ENCODE results near the gene ARL13B. TPM values are rescaled to one million over a fixed set of nuclear protein-coding genes. Genes with fewer than 3 reads are reported as not detected.

ARL13B gene
- total RNA-seq, 1 experiment from 2014 or later: 16.5 TPM

DNA sequence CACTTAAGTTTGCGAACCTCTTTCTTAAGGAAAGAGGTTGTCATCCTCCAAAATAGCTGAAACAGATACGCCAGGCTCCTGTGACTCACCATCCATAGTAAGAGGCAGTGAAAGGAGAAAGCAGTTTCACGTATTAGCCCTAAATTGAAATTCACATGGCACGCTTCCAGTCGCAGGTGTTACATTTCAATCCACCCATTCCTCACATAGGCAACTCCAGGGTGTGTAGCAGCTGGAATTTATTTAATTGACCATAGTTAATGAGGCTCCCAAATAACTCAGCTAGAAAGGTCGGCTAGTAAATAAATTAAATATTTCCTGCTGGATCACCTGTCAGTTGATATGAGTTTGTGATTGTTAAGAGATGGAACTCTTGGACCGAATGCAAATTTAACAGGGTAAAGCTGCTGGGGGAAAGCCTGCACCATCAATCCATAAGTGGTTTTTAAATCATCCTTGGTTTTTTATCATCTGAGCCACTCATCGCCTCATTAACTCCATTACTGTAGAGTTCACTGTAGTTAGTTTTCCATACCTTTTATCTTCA, 102.5 kb downstream of the ARL13B start:
- Histone ChIP-seq H3K9me2 (replicated peaks; ENCODE audit: insufficient read depth, low read length) (no peaks in the 10 kb centered on the region; the same call in 1 of the 2 replicates), H3K27ac (ENCODE audit: low read length) (no peak overlapping the region)
- no peak for DNase-seq

DNA sequence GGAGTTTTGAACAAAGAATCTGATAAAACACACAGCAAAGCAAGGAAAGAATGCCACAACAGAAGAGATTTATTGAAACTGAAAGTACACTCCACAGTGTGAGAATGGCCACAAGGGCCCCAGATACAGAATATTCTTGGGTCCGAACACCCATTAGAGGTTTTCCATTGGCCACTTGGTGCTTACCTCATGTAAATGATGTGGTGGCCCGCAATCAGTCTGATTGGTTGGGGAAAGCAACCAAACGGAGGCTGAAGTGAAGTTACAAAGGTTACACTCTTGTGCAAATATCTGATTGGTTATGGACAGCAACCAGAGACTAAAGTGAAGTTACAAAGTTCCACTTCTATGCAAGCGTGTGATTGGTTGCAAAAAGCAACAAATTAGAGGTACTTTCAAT, 103.3 kb downstream of the ARL13B start:
- Histone ChIP-seq H3K4me3 (ENCODE audit: low read length) (no peak overlapping the region), H3K4me1 (ENCODE audit: low read length) (0 out of 2 replicates have a peak, but pooled peaks cover 7% of the 10 kb centered on the region), H4K20me1 (ENCODE audit: insufficient read depth, low read depth, low read length) (no peaks in the 10 kb centered on the region), H3K36me3 (ENCODE audit: insufficient read depth, low read length) (peaks cover 14% of the 10 kb centered on the region; the same call in 1 of the 2 replicates), H3K9me3 (ENCODE audit: low read length) (no peaks in the 10 kb centered on the region), H3K9ac (ENCODE audit: low read length) (no peak overlapping the region), H2AFZ (ENCODE audit: low read length) (no peak overlapping the region), H3K27me3 (ENCODE audit: low read length) (no peaks in the 10 kb centered on the region), H3K4me2 (ENCODE audit: low read depth, low read length, poor library complexity, severe bottlenecking) (no peak overlapping the region), H3K27ac (ENCODE audit: low read length) (no peak overlapping the region), H3K79me2 (ENCODE audit: low read length) (peaks cover 59% of the 10 kb centered on the region), H3K9me2 (replicated peaks; ENCODE audit: insufficient read depth, low read length) (no peaks in the 10 kb centered on the region; the same call in 1 of the 2 replicates)
- DNase-seq: no peak

More for the DNA sequence above, 102.5 kb downstream of the ARL13B start:
- H2AFZ ChIP-seq (ENCODE audit: low read length): no peak overlapping the region
- peaks cover 14% of the 10 kb centered on the region; the same call in 1 of the 2 replicates for H3K36me3 ChIP-seq (ENCODE audit: insufficient read depth, low read length)
- H3K4me3 ChIP-seq (ENCODE audit: low read length): no peak overlapping the region
- H3K4me1 ChIP-seq (ENCODE audit: low read length): 0 out of 2 replicates have a peak, but pooled peaks cover 7% of the 10 kb centered on the region
- no peaks in the 10 kb centered on the region for H3K9me3 ChIP-seq (ENCODE audit: low read length)
- no peak overlapping the region for H3K4me2 ChIP-seq (ENCODE audit: low read depth, low read length, poor library complexity, severe bottlenecking)
- no peak overlapping the region for H3K9ac ChIP-seq (ENCODE audit: low read length)
- no peaks in the 10 kb centered on the region for H4K20me1 ChIP-seq (ENCODE audit: insufficient read depth, low read depth, low read length)
- no peaks in the 10 kb centered on the region for H3K27me3 ChIP-seq (ENCODE audit: low read length)
- H3K79me2 ChIP-seq (ENCODE audit: low read length): peaks cover 57% of the 10 kb centered on the region

DNA sequence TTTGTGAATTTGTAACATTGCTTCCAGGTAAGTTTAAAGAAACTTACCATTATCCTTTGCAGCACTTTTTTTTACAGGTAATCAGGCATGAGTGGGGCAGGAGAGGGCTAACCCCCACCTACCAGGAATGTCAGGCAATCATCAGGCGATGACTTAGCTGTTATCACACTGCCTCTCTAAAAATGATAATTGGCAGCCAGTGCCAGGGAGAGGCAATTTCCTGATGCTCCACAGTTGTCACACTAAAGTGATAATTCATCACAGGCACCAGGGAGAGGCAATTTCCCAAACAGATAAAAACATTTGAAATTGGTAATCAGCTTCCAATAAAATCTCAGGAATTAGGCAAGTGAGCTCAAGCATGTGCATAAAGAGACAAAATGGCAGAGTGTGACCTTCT, 109.2 kb downstream of the ARL13B start:
- no peak for DNase-seq
- Histone ChIP-seq H3K4me2 (ENCODE audit: low read depth, low read length, poor library complexity, severe bottlenecking) (no peak overlapping the region), H3K27me3 (ENCODE audit: low read length) (no peaks in the 10 kb centered on the region), H3K27ac (ENCODE audit: low read length) (no peak overlapping the region), H3K9me2 (replicated peaks; ENCODE audit: insufficient read depth, low read length) (no peaks in the 10 kb centered on the region; the same call in 1 of the 2 replicates), H3K36me3 (ENCODE audit: insufficient read depth, low read length) (peaks cover 14% of the 10 kb centered on the region; the same call in 1 of the 2 replicates), H3K9ac (ENCODE audit: low read length) (no peak overlapping the region), H3K79me2 (ENCODE audit: low read length) (peaks cover 24% of the 10 kb centered on the region), H3K4me1 (ENCODE audit: low read length) (no peaks in the 10 kb centered on the region), H3K4me3 (ENCODE audit: low read length) (no peak overlapping the region), H4K20me1 (ENCODE audit: insufficient read depth, low read depth, low read length) (no peaks in the 10 kb centered on the region), H2AFZ (ENCODE audit: low read length) (no peak overlapping the region), H3K9me3 (ENCODE audit: low read length) (no peaks in the 10 kb centered on the region)

DNA sequence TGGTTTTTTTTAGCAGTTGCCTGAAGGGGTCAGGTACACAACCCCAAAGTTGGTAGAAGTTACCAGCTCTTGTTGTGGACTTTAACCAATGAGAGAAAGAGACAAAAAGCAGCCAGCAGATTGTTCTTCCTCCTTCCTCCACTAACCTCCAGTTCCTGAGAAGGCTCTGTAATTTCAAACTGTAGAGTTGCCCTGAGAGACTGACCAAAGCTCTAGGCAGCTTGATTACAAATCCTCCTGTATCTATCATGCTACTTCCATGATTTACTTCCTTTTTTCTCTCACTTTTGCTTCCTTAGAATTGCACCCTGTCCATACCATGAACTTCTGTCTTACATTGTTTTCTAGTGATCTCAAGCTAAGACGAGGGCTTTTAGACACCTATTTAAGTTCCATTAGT, 112.1 kb downstream of the ARL13B start:
- Histone ChIP-seq H2AFZ (ENCODE audit: low read length) (no peak overlapping the region), H3K79me2 (ENCODE audit: low read length) (peaks cover 13% of the 10 kb centered on the region), H3K4me3 (ENCODE audit: low read length) (no peak overlapping the region), H3K36me3 (ENCODE audit: insufficient read depth, low read length) (peaks cover 12% of the 10 kb centered on the region; the same call in 1 of the 2 replicates), H3K27ac (ENCODE audit: low read length) (no peak overlapping the region), H4K20me1 (ENCODE audit: insufficient read depth, low read depth, low read length) (no peaks in the 10 kb centered on the region), H3K4me2 (ENCODE audit: low read depth, low read length, poor library complexity, severe bottlenecking) (no peak overlapping the region), H3K27me3 (ENCODE audit: low read length) (no peaks in the 10 kb centered on the region), H3K9me3 (ENCODE audit: low read length) (no peaks in the 10 kb centered on the region), H3K9me2 (replicated peaks; ENCODE audit: insufficient read depth, low read length) (no peaks in the 10 kb centered on the region; the same call in 1 of the 2 replicates), H3K9ac (ENCODE audit: low read length) (no peak overlapping the region), H3K4me1 (ENCODE audit: low read length) (no peaks in the 10 kb centered on the region)
- no peak for DNase-seq

DNA sequence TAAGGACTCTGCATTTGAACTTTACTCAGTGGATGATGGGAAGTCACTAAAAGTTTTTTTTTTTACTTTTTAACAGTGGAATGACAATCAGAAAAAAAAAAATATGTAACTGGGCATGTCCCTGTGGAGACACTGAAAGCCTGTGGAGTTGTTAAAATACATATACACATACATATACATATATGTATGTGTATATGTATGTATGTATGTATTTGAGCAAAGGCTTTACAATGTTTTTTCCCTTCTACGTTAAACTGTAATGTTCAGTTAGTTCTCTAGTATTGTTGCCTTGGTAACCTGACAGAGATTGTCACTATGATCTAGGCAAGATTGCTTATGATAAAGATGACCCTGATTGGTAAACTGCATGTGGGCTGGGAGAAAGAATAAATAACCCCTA, 113.2 kb downstream of the ARL13B start:
- Histone ChIP-seq H4K20me1 (ENCODE audit: insufficient read depth, low read depth, low read length) (no peaks in the 10 kb centered on the region), H3K4me1 (ENCODE audit: low read length) (no peaks in the 10 kb centered on the region)

DNA sequence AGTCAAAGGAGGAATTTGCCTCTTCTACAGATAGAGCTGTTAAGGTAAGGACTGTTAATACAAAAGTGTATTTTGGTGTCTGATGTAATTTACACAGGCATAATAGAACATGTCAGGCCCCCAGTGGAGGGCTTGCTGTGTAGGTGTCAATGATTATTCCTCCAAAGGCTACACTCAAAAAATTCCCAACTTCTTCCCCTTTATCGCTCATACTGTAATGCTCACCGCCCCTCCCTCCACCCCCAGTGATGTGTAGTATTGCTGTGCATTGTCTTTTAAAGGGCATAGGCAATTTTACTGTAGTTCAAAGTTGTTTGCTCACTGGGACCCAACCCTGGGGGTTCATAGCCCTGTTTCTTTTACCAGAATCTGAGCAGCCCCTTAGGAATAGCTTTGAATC, 115.2 kb downstream of the ARL13B start:
- no peaks in the 10 kb centered on the region for H4K20me1 ChIP-seq (ENCODE audit: insufficient read depth, low read depth, low read length)
- H3K36me3 ChIP-seq (ENCODE audit: insufficient read depth, low read length): peaks cover 30% of the 10 kb centered on the region; the same call in 1 of the 2 replicates
- H3K4me2 ChIP-seq (ENCODE audit: low read depth, low read length, poor library complexity, severe bottlenecking): no peak overlapping the region
- no peak for DNase-seq
- H2AFZ ChIP-seq (ENCODE audit: low read length): no peak overlapping the region
- H3K27ac ChIP-seq (ENCODE audit: low read length): no peak overlapping the region
- H3K9ac ChIP-seq (ENCODE audit: low read length): no peak overlapping the region
- H3K9me3 ChIP-seq (ENCODE audit: low read length): no peaks in the 10 kb centered on the region
- no peaks in the 10 kb centered on the region for H3K79me2 ChIP-seq (ENCODE audit: low read length)
- H3K4me3 ChIP-seq (ENCODE audit: low read length): no peak overlapping the region
- H3K4me1 ChIP-seq (ENCODE audit: low read length): no peaks in the 10 kb centered on the region
- no peaks in the 10 kb centered on the region for H3K9me2 ChIP-seq (replicated peaks; ENCODE audit: insufficient read depth, low read length)
- H3K27me3 ChIP-seq (ENCODE audit: low read length): no peaks in the 10 kb centered on the region

More for the DNA sequence above, 113.2 kb downstream of the ARL13B start:
- H3K4me3 ChIP-seq (ENCODE audit: low read length): no peak overlapping the region
- H3K9me2 ChIP-seq (replicated peaks; ENCODE audit: insufficient read depth, low read length): no peaks in the 10 kb centered on the region
- peaks cover 21% of the 10 kb centered on the region; the same call in 1 of the 2 replicates for H3K36me3 ChIP-seq (ENCODE audit: insufficient read depth, low read length)
- H3K79me2 ChIP-seq (ENCODE audit: low read length): peaks cover 3% of the 10 kb centered on the region; the same call in 1 of the 2 replicates
- H3K9me3 ChIP-seq (ENCODE audit: low read length): no peaks in the 10 kb centered on the region
- no peak overlapping the region for H3K9ac ChIP-seq (ENCODE audit: low read length)
- H3K27me3 ChIP-seq (ENCODE audit: low read length): no peaks in the 10 kb centered on the region
- no peak overlapping the region for H3K4me2 ChIP-seq (ENCODE audit: low read depth, low read length, poor library complexity, severe bottlenecking)
- H2AFZ ChIP-seq (ENCODE audit: low read length): no peak overlapping the region
- H3K27ac ChIP-seq (ENCODE audit: low read length): no peak overlapping the region
- DNase-seq: no peak

DNA sequence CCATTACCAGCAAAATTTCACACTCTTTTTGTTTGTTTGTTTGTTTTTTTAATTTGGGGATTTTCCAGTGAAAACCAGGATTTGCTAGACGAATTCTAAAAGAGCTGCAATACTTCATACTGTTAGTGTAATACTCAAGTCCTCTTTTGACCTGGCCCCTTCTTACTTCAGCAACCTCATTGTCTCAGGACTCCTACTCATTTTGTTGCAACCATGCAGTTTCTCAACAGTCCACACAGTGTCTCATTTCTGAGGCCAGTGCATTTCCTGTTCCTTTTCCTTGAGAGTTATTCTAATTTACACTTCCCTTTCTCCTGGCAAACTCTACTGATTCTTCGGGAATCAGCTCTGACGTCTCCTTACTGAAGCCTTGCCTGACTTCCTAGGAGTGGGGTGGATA, 118.5 kb downstream of the ARL13B start:
- Histone ChIP-seq H3K27me3 (ENCODE audit: low read length) (no peaks in the 10 kb centered on the region), H3K4me3 (ENCODE audit: low read length) (no peak overlapping the region), H3K36me3 (ENCODE audit: insufficient read depth, low read length) (peaks cover 38% of the 10 kb centered on the region; the same call in 1 of the 2 replicates), H3K9me2 (replicated peaks; ENCODE audit: insufficient read depth, low read length) (no peaks in the 10 kb centered on the region), H4K20me1 (ENCODE audit: insufficient read depth, low read depth, low read length) (no peaks in the 10 kb centered on the region), H3K4me2 (ENCODE audit: low read depth, low read length, poor library complexity, severe bottlenecking) (no peak overlapping the region), H3K27ac (ENCODE audit: low read length) (no peak overlapping the region), H3K4me1 (ENCODE audit: low read length) (no peaks in the 10 kb centered on the region), H3K9ac (ENCODE audit: low read length) (no peak overlapping the region), H3K9me3 (ENCODE audit: low read length) (no peaks in the 10 kb centered on the region), H2AFZ (ENCODE audit: low read length) (no peak overlapping the region), H3K79me2 (ENCODE audit: low read length) (no peaks in the 10 kb centered on the region)
- no peak for DNase-seq

DNA sequence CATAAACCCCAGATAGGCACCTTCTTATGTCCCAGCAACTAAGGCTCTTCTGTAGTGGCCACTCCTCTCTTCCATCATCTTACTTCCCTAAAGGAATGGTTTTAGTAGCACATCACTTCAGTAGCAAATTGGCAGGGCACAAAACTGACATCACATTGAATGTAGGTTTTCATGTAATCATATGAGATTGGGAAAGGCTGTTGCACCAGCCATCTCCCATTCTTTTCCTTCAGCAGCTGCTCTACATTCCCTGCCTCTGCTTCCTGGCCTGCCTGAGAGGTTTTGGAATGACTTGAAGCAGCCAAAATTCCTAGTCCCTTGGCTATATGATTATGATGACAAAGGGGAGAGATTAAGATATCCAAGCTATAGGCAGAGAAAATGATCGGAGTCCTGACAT, 119.4 kb downstream of the ARL13B start:
- Histone ChIP-seq H3K4me3 (ENCODE audit: low read length) (no peak overlapping the region), H3K36me3 (ENCODE audit: insufficient read depth, low read length) (peaks cover 38% of the 10 kb centered on the region; the same call in 1 of the 2 replicates), H2AFZ (ENCODE audit: low read length) (no peak overlapping the region), H3K4me2 (ENCODE audit: low read depth, low read length, poor library complexity, severe bottlenecking) (no peak overlapping the region), H3K79me2 (ENCODE audit: low read length) (no peaks in the 10 kb centered on the region), H3K27me3 (ENCODE audit: low read length) (no peaks in the 10 kb centered on the region), H3K9me2 (replicated peaks; ENCODE audit: insufficient read depth, low read length) (no peaks in the 10 kb centered on the region), H3K27ac (ENCODE audit: low read length) (no peak overlapping the region), H3K9ac (ENCODE audit: low read length) (no peak overlapping the region), H3K4me1 (ENCODE audit: low read length) (no peaks in the 10 kb centered on the region), H4K20me1 (ENCODE audit: insufficient read depth, low read depth, low read length) (no peaks in the 10 kb centered on the region), H3K9me3 (ENCODE audit: low read length) (no peaks in the 10 kb centered on the region)
- no peak for DNase-seq

Measured in Karpas-422 (cell line).